Measurements from ENCODE around the gene CCDC92B.

DNA sequence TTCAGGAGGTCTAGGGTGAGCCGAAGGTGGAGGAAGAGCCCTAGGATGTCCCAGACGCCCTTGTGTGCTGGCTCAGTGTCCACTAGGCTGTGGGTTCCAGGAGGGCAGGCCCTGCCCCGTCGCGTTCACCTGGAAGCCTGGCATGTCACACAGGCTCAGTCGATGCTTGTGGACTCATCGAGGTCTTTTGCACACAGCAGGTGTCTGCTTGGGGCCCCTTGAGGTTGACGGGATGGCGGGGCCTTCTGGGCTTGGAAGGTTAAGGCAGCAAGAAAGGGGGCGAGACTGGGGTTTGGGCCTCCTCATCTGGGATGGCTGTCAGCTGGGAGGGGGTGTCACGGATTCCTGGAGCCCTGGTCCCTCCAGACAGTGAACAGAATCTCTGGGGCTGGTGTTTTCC, 48.7 kb upstream of the CCDC92B start:
- no peak for TF ChIP-seq EZH2 (IDR thresholded peaks at IDR 0.05; ENCODE audit: borderline replicate concordance, low read length)
- TF ChIP-seq, protein P1, sequence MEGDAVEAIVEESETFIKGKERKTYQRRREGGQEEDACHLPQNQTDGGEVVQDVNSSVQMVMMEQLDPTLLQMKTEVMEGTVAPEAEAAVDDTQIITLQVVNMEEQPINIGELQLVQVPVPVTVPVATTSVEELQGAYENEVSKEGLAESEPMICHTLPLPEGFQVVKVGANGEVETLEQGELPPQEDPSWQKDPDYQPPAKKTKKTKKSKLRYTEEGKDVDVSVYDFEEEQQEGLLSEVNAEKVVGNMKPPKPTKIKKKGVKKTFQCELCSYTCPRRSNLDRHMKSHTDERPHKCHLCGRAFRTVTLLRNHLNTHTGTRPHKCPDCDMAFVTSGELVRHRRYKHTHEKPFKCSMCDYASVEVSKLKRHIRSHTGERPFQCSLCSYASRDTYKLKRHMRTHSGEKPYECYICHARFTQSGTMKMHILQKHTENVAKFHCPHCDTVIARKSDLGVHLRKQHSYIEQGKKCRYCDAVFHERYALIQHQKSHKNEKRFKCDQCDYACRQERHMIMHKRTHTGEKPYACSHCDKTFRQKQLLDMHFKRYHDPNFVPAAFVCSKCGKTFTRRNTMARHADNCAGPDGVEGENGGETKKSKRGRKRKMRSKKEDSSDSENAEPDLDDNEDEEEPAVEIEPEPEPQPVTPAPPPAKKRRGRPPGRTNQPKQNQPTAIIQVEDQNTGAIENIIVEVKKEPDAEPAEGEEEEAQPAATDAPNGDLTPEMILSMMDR (IDR thresholded peaks at IDR 0.05; ENCODE audit: low read length): no peak
